Activated CD4-positive, alpha-beta T cell treated with anti-CD3 and anti-CD28 coated beads, Interleukin-2, amount 50 U/mL, for 1 hour (primary cell): ENCODE results near the gene AGRP.

Source experiments
- DNase-seq: peaks from one replicate; pipeline ENCODE4 v3.0.0-alpha.2; 2020

AGRP gene

GRCh38 chr16:67445126-67445426 lies 38.3 kb downstream of the AGRP start:
- DNase-seq: no peak

GRCh38 chr16:67444259-67445125 lies 38.9 kb downstream of the AGRP start:
- no peak for DNase-seq

GRCh38 chr16:67443265-67443664 lies 40.1 kb downstream of the AGRP start:
- DNase-seq: no peak

GRCh38 chr16:67442581-67443255 lies 40.6 kb downstream of the AGRP start:
- no peak for DNase-seq

- DNase-seq: no peak
These were observed 41.4 kb downstream of the AGRP start for GRCh38 chr16:67441907-67442306.

- no peak for DNase-seq
These were observed 42.0 kb downstream of the AGRP start for GRCh38 chr16:67441271-67441753.

GRCh38 chr16:67438824-67439393 lies 44.4 kb downstream of the AGRP start:
- no peak for DNase-seq

- no peak for DNase-seq
These were observed 45.1 kb downstream of the AGRP start for GRCh38 chr16:67438098-67438791.

GRCh38 chr16:67437513-67437912 lies 45.8 kb downstream of the AGRP start:
- no peak for DNase-seq

- no peak for DNase-seq
These were observed 46.6 kb downstream of the AGRP start for GRCh38 chr16:67436640-67437193.

- no peak for DNase-seq
These were observed 47.6 kb downstream of the AGRP start for GRCh38 chr16:67435758-67436164.

- no peak for DNase-seq
These were observed 50.1 kb downstream of the AGRP start for GRCh38 chr16:67433131-67433719.
